Keratinocyte (primary cell): ENCODE data around the gene TDRD3.

Experiments
- EZH2 ChIP-seq: IDR thresholded peaks from one replicate; pipeline ENCODE4 v1.6.1; 2012; ENCODE audit warnings: inconsistent platforms, mild to moderate bottlenecking, low read length, moderate library complexity
- TF ChIP-seq, protein P1 (sequence below), 3 experiments: IDR thresholded peaks in 1 of 3; conservative IDR thresholded peaks in 1 of 3; optimal IDR thresholded peaks in 1 of 3; 2 replicates in 2 of 3; 3 replicates in 1 of 3; pipeline versions ENCODE3 to v1.5.1; 2011; ENCODE audit warnings: low read length in 3 of 3, mild to moderate bottlenecking in 3 of 3, moderate library complexity in 2 of 3, control low read depth in 1 of 3, inconsistent platforms in 1 of 3; ENCODE audit not compliant: insufficient read depth in 2 of 3; ENCODE audit errors: extremely low read depth in 1 of 3

DNA sequence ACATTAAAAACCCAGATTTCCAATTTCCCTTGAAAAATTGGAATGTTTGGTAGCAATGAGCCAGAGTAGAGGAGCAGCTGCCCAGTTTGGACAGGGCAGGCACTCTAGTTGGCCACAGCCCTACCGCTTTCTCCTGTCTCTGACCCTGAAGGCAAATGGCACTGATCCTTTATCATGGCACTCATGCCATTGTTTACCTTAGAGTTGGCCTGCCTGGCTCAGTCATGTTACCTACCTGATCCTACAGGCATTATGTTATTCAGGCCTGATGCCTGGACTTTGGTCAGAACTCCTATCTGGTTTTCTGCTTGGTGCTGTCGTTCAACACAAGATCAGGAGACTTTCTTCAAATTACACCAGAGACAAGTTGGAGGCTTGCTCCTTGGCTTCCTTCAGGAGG, 24.9 kb upstream of the TDRD3 start:
- TF ChIP-seq, protein P1, sequence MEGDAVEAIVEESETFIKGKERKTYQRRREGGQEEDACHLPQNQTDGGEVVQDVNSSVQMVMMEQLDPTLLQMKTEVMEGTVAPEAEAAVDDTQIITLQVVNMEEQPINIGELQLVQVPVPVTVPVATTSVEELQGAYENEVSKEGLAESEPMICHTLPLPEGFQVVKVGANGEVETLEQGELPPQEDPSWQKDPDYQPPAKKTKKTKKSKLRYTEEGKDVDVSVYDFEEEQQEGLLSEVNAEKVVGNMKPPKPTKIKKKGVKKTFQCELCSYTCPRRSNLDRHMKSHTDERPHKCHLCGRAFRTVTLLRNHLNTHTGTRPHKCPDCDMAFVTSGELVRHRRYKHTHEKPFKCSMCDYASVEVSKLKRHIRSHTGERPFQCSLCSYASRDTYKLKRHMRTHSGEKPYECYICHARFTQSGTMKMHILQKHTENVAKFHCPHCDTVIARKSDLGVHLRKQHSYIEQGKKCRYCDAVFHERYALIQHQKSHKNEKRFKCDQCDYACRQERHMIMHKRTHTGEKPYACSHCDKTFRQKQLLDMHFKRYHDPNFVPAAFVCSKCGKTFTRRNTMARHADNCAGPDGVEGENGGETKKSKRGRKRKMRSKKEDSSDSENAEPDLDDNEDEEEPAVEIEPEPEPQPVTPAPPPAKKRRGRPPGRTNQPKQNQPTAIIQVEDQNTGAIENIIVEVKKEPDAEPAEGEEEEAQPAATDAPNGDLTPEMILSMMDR (optimal IDR thresholded peaks at IDR 0.05 in 1 of 3, IDR thresholded peaks at IDR 0.05 in 1 of 3, conservative IDR thresholded peaks at IDR 0.05 in 1 of 3; ENCODE audit: extremely low read depth in 1 of 3, insufficient read depth in 2 of 3, low read length in 3 of 3) = no peak
- TF ChIP-seq EZH2 = no peak
